CD4-positive, CD25-positive, alpha-beta regulatory T cell (primary cell): ENCODE measurements around the gene KIF2C. TPM values are rescaled to one million over a fixed set of nuclear protein-coding genes. Genes with fewer than 3 reads are reported as not detected.

Source experiments
- ATAC-seq, 2 donors: fragments of 150-1000 bp; cut with Tn5 transposase; one replicate each; pipeline ENCODE4 v1.10.0; 2021; ENCODE audit warnings: low read depth in 2 of 2, moderate number of reproducible peaks in 2 of 2, moderate library complexity in 1 of 2
- DNase-seq, 3 donors: peaks; one replicate each; pipeline versions ENCODE4 v3.0.0 to v3.0.0-alpha.2; 2012 to 2022; ENCODE audit warnings: mixed read lengths in 1 of 3
- H3K27ac ChIP-seq: one replicate; pipeline ENCODE4 v1.7.0; 2013; ENCODE audit warnings: mild to moderate bottlenecking, low read length; ENCODE audit not compliant: insufficient read depth, poor library complexity, severe bottlenecking
- H3K27me3 ChIP-seq: one replicate; pipeline ENCODE4 v1.7.0; 2013; ENCODE audit warnings: low read length; ENCODE audit not compliant: control insufficient read depth, insufficient read depth
- H3K36me3 ChIP-seq: one replicate; pipeline ENCODE4 v1.7.0; 2013; ENCODE audit warnings: mild to moderate bottlenecking, low read length, moderate library complexity; ENCODE audit not compliant: control insufficient read depth, insufficient read depth
- H3K4me1 ChIP-seq: 2 replicates; pipeline ENCODE4 v1.7.0; 2013; ENCODE audit warnings: mild to moderate bottlenecking, low read length; ENCODE audit not compliant: insufficient read depth, control insufficient read depth, poor library complexity, severe bottlenecking
- H3K4me3 ChIP-seq: one replicate; pipeline ENCODE4 v1.7.0; 2013; ENCODE audit warnings: low read depth, mild to moderate bottlenecking, low read length, moderate library complexity
- H3K9me3 ChIP-seq, 2 experiments: 1 replicate in 1 of 2; 2 replicates in 1 of 2; pipeline ENCODE4 v1.7.0; 2013; ENCODE audit warnings: low read length in 2 of 2, mild to moderate bottlenecking in 1 of 2, moderate library complexity in 1 of 2; ENCODE audit not compliant: control insufficient read depth in 2 of 2
- H3K27ac Mint-ChIP-seq, 3 donors: one replicate each; pipeline ENCODE4 v1.8.0; 2020 to 2022; ENCODE audit warnings: mild to moderate bottlenecking in 3 of 3, mixed read lengths in 3 of 3, moderate library complexity in 2 of 3
- H3K27me3 Mint-ChIP-seq: one replicate; pipeline ENCODE4 v1.8.0; 2022; ENCODE audit warnings: mild to moderate bottlenecking, mixed read lengths
- H3K36me3 Mint-ChIP-seq: one replicate; pipeline ENCODE4 v1.8.0; 2020; ENCODE audit warnings: mixed read lengths
- H3K4me1 Mint-ChIP-seq, 4 donors: one replicate each; pipeline ENCODE4 v1.8.0; 2020 to 2022; ENCODE audit warnings: mixed read lengths in 4 of 4, mild to moderate bottlenecking in 1 of 4
- H3K4me3 Mint-ChIP-seq, 4 donors: one replicate each; pipeline ENCODE4 v1.8.0; 2020 to 2022; ENCODE audit warnings: mild to moderate bottlenecking in 4 of 4, mixed read lengths in 4 of 4, moderate library complexity in 3 of 4
- H3K9me3 Mint-ChIP-seq, 7 donors: one replicate each; pipeline ENCODE4 v1.8.0; 2020 to 2022; ENCODE audit warnings: mixed read lengths in 7 of 7, mild to moderate bottlenecking in 3 of 7, moderate library complexity in 2 of 7
- polyA plus RNA-seq, 4 donors: library from polyadenylated mRNA; unstranded; fragments of 300-500 nt; fragmentation: Illumina TruSeq; gene quantifications; one replicate each; pipeline ENCODE4 v1.2.3, GENCODE V29; 2021
- total RNA-seq: library from RNA; stranded (reverse); gene quantifications from one replicate; pipeline ENCODE4 v1.2.3, GENCODE V29; 2022

KIF2C gene
- total and polyA plus RNA-seq, 5 donors from 2014 or later: 1.1 to 3.9 (median 2.8) TPM

DNA sequence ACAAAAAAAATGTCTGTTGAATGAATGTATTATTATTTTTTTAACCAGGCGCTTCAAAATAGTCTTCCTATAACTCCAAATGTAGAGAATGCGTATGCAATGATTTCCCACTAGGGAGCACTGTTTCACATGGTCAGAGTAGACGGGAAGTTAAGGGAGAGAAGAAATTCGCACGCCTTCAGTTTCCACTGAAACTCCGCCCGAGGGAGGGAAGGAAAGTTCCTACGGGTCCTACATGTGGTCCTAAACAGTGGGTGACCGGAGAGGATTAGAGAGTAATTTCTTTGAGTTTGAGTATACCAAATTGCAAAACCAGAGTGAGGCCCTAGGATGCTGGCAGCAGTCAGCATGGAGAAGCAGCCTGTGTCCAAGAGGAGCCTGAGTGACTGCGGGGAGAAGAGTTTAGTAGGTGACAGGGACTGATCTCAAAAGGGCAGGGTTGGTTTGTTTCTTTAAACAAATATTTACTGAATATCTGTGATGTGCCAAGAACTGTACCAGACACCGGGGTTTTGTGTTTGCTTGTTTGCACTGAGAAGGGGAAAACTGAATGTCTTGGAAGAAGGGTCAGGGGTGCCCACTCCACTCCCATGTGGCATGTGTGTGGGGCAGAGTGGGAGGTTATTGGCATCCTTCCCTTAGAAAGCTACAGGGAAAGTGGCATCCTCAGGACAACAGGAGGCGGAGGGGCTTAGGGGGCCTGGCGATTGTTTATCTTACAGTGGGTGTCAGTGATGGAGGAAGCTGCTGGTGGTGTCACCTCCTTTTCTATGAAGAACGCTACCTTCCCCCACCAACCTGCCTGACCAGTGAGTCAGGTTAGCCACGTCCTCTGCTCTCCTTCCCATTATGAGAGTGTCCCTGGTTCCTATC lies 31.4 kb upstream of the KIF2C start:
- H3K4me1 Mint-ChIP-seq: peaks cover 4 to 11% (median 7%) of the 10 kb centered on the region in 4 donors
- peak overlapping the region in 3 of 4 donors; percentile 40 to 78 (median 50) for H3K4me3 Mint-ChIP-seq
- ATAC-seq: peak; percentile 67 to 78
- no peaks in the 10 kb centered on the region for H3K36me3 ChIP-seq
- peak overlapping the region; percentile 51 for H3K4me3 ChIP-seq
- peak; percentile 7 to 56 (median 53) for DNase-seq
- H3K36me3 Mint-ChIP-seq: no peaks in the 10 kb centered on the region
- H3K27me3 ChIP-seq: peaks cover 7% of the 10 kb centered on the region
- H3K9me3 ChIP-seq: no peaks in the 10 kb centered on the region
- peaks cover 5% of the 10 kb centered on the region for H3K4me1 ChIP-seq
- no peaks in the 10 kb centered on the region for H3K9me3 Mint-ChIP-seq
- no peak overlapping the region for H3K27ac ChIP-seq
- H3K27me3 Mint-ChIP-seq: peaks cover 18% of the 10 kb centered on the region
- H3K27ac Mint-ChIP-seq: peak overlapping the region; percentile 27 to 85 (median 81)

- Histone ChIP-seq H3K36me3 (no peaks in the 10 kb centered on the region), H3K9me3 (no peaks in the 10 kb centered on the region), H3K27ac (no peak overlapping the region), H3K4me3 (no peak overlapping the region), H3K27me3 (peaks cover 7% of the 10 kb centered on the region), H3K4me1 (peaks cover 11% of the 10 kb centered on the region)
- Mint-ChIP-seq H3K27me3 (peaks cover 11% of the 10 kb centered on the region), H3K4me3 (no peak overlapping the region), H3K36me3 (no peaks in the 10 kb centered on the region), H3K9me3 (peaks cover 0 to 2% (median 0%) of the 10 kb centered on the region in 7 donors), H3K27ac (no peak overlapping the region), H3K4me1 (peaks cover 20 to 40% (median 29%) of the 10 kb centered on the region in 4 donors)
- no peak for DNase-seq
- ATAC-seq: no peak
Observed at GRCh38 chr1:44713321-44713781, 26.3 kb upstream of the KIF2C start.

- Mint-ChIP-seq H3K4me3 (peak overlapping the region in 1 of 4 donors; percentile 75), H3K4me1 (peaks cover 20 to 43% (median 30%) of the 10 kb centered on the region in 4 donors)
- peaks cover 10% of the 10 kb centered on the region for H3K4me1 ChIP-seq
Observed at GRCh38 chr1:44714532-44714931, 25.1 kb upstream of the KIF2C start.

DNA sequence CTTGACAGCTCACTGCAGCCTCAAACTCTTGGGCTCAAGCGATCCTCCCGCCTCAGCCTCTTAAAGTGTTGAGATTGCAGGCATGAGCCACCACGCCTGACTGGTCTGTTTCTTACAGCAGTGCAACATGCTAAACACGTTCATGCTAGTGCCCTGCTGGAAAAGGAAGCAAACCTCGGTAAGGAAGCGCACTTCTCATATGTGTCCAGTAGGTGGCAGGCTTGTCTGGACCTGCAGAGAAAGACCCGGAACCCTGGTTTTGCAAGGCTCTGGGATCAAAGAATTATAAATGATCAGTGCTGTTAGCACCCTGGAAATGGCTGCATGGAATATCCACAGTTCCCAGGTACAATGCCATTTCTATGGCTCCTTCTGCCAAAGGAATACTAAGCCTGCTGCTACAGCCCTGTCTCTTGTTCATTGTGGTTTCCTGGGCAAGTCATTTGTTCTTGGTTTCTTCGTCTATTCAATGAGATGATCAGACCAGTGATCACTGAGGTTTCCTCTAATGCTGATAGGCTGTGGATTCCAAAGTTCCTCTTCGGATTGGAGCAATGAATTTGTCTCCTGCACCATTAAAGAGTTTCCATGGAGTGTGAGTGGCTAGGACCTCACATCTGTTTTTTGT lies 24.6 kb upstream of the KIF2C start:
- H3K27me3 Mint-ChIP-seq: peaks cover 10% of the 10 kb centered on the region
- H3K36me3 Mint-ChIP-seq: no peaks in the 10 kb centered on the region
- H3K36me3 ChIP-seq: no peaks in the 10 kb centered on the region
- ATAC-seq: peak; percentile 79 to 84
- H3K27ac ChIP-seq: peak overlapping the region; percentile 25
- H3K27me3 ChIP-seq: peaks cover 7% of the 10 kb centered on the region
- no peaks in the 10 kb centered on the region for H3K9me3 ChIP-seq
- H3K4me3 ChIP-seq: peak overlapping the region; percentile 79
- H3K4me3 Mint-ChIP-seq: peak overlapping the region in 3 of 4 donors; percentile 1 to 75 (median 15)
- H3K4me1 Mint-ChIP-seq: peaks cover 20 to 47% (median 31%) of the 10 kb centered on the region in 4 donors
- H3K4me1 ChIP-seq: peaks cover 10% of the 10 kb centered on the region
- DNase-seq: peak; percentile 56 to 86 (median 75)
- peaks cover 0 to 2% (median 0%) of the 10 kb centered on the region in 7 donors for H3K9me3 Mint-ChIP-seq
- H3K27ac Mint-ChIP-seq: peak overlapping the region in 2 of 3 donors; percentile 57 to 75

More at GRCh38 chr1:44714532-44714931, 25.1 kb upstream of the KIF2C start:
- H3K27ac Mint-ChIP-seq: peak overlapping the region in 2 of 3 donors; percentile 57 to 75
- Histone ChIP-seq H3K27ac (peak overlapping the region; percentile 25), H3K9me3 (no peaks in the 10 kb centered on the region), H3K4me3 (no peak overlapping the region), H3K36me3 (no peaks in the 10 kb centered on the region), H3K27me3 (peaks cover 7% of the 10 kb centered on the region)
- DNase-seq: no peak
- ATAC-seq: no peak
- peaks cover 0 to 2% (median 0%) of the 10 kb centered on the region in 7 donors for H3K9me3 Mint-ChIP-seq
- H3K27me3 Mint-ChIP-seq: peaks cover 10% of the 10 kb centered on the region
- H3K36me3 Mint-ChIP-seq: no peaks in the 10 kb centered on the region

- Histone ChIP-seq H3K27me3 (no peaks in the 10 kb centered on the region), H3K4me1 (peaks cover 31% of the 10 kb centered on the region), H3K9me3 (no peaks in the 10 kb centered on the region), H3K36me3 (no peaks in the 10 kb centered on the region), H3K27ac (no peak overlapping the region), H3K4me3 (no peak overlapping the region)
- H3K27ac Mint-ChIP-seq: peak overlapping the region in 2 of 3 donors; percentile 5 to 52
- peaks cover 4% of the 10 kb centered on the region for H3K27me3 Mint-ChIP-seq
- no peaks in the 10 kb centered on the region for H3K36me3 Mint-ChIP-seq
- no peak for ATAC-seq
- DNase-seq: no peak
- H3K4me3 Mint-ChIP-seq: peak overlapping the region in 1 of 4 donors; percentile 15
- H3K4me1 Mint-ChIP-seq: peaks cover 29 to 67% (median 46%) of the 10 kb centered on the region in 4 donors
- H3K9me3 Mint-ChIP-seq: peaks cover 0 to 2% (median 0%) of the 10 kb centered on the region in 7 donors
Observed at GRCh38 chr1:44717156-44717555, 22.5 kb upstream of the KIF2C start.

- H3K4me1 ChIP-seq: peaks cover 35% of the 10 kb centered on the region
- H3K27ac ChIP-seq: no peak overlapping the region
- H3K36me3 ChIP-seq: no peaks in the 10 kb centered on the region
- no peaks in the 10 kb centered on the region for H3K9me3 ChIP-seq
- DNase-seq (no peak), ATAC-seq (no peak)
- H3K27ac Mint-ChIP-seq: peak overlapping the region in 2 of 3 donors; percentile 5 to 52
- no peak overlapping the region for H3K4me3 Mint-ChIP-seq
- H3K27me3 Mint-ChIP-seq: peaks cover 4% of the 10 kb centered on the region
- peaks cover 0 to 2% (median 0%) of the 10 kb centered on the region in 7 donors for H3K9me3 Mint-ChIP-seq
- H3K36me3 Mint-ChIP-seq: no peaks in the 10 kb centered on the region
- peaks cover 29 to 67% (median 47%) of the 10 kb centered on the region in 4 donors for H3K4me1 Mint-ChIP-seq
- H3K4me3 ChIP-seq: no peak overlapping the region
- H3K27me3 ChIP-seq: no peaks in the 10 kb centered on the region
Observed at GRCh38 chr1:44717653-44718052, 22.0 kb upstream of the KIF2C start.

DNA sequence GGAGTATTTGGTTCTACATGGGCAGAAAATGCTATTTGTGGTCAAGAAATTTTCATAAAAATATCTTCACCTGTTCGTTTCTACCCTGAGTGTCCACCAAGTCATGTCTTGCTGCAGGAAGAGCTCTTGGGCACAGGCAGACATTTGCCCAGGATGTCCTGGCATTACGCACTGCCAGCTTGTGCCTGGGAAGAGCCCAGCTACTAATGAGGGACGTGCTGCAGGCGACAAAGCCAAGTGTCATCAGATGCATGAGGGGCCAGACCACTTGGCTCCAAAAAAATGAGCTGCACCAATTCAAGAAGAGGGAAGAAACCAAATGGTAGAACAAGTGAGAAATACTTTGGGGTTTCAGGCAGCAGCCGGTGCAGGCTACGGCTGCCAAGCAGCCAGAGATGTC lies 21.5 kb upstream of the KIF2C start:
- Mint-ChIP-seq H3K27ac (peak overlapping the region in 2 of 3 donors; percentile 28 to 52), H3K9me3 (peaks cover 0 to 3% (median 0%) of the 10 kb centered on the region in 7 donors)

More for the DNA sequence above, 21.5 kb upstream of the KIF2C start:
- Histone ChIP-seq H3K4me1 (peaks cover 38% of the 10 kb centered on the region), H3K9me3 (no peaks in the 10 kb centered on the region), H3K27me3 (no peaks in the 10 kb centered on the region), H3K4me3 (no peak overlapping the region), H3K36me3 (no peaks in the 10 kb centered on the region), H3K27ac (no peak overlapping the region)
- peaks cover 4% of the 10 kb centered on the region for H3K27me3 Mint-ChIP-seq
- no peak for ATAC-seq
- H3K4me1 Mint-ChIP-seq: peaks cover 32 to 71% (median 50%) of the 10 kb centered on the region in 4 donors
- no peak for DNase-seq
- peak overlapping the region in 1 of 4 donors; percentile 44 for H3K4me3 Mint-ChIP-seq
- H3K36me3 Mint-ChIP-seq: no peaks in the 10 kb centered on the region
